ENCODE data around the gene RGS9BP. TPM values are rescaled to one million over a fixed set of nuclear protein-coding genes. Genes with fewer than 3 reads are reported as not detected.

The RGS9BP gene
- total RNA-seq, 5 donors from 2014 or later (not counting 1 experiment from before 2014, with no cell fraction given), result 0.18 to 0.82 (median 0.51) TPM

DNA sequence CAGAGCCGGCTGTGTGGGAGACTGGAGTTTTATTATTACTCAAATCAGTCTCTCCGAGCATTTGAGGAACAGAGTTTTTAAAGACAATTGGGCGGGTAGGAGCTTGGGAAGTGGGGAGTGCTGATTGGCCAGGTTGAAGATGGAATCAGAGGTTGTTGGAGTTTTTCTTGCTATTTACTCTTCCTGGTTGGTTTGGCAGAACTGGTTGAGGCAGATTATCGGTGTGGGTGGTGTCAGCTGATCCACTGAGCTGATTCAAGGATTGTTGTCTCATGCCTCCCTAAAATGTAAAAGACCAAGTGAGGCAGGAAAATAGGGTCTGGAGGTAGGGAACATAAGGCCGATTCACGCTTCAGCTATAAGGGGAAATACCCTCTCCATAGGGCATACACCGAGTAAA, 42.6 kb downstream of the RGS9BP start:
- no peak for ATAC-seq (replicated peaks in 1 of 4)
- peaks cover 12% of the 10 kb centered on the region for H3K36me3 Mint-ChIP-seq
- no peaks in the 10 kb centered on the region for H3K4me1 Mint-ChIP-seq
- no peak overlapping the region for H3K27ac ChIP-seq (ENCODE audit: low read length)
- WGBS (ENCODE audit: insufficient coverage), result 97% methylated on average over 5 of the region's 7 CpGs
- no peak overlapping the region for H3K4me3 ChIP-seq (ENCODE audit: control insufficient read depth in 1 of 2, extremely low read depth in 1 of 2, low read length in 1 of 2)
- no peak overlapping the region for H3K27ac Mint-ChIP-seq
- POLR2A ChIA-PET, result no interaction called here
- no peak overlapping the region for H3K4me3 Mint-ChIP-seq
- no peaks in the 10 kb centered on the region for H3K9me3 Mint-ChIP-seq
- no peaks in the 10 kb centered on the region for H3K9me3 ChIP-seq
- no peak for DNase-seq
- CTCF ChIA-PET, result no interaction called here
- no peaks in the 10 kb centered on the region for H3K27me3 ChIP-seq (replicated peaks in 1 of 2; ENCODE audit: control insufficient read depth in 2 of 2, extremely low read depth in 1 of 2, insufficient read depth in 2 of 2, low read length in 1 of 2)
- no peaks in the 10 kb centered on the region for H3K4me1 ChIP-seq (ENCODE audit: control insufficient read depth in 1 of 2, extremely low read depth in 1 of 2, insufficient read depth in 2 of 2, low read length in 2 of 2)
- H3K27me3 Mint-ChIP-seq, result no peaks in the 10 kb centered on the region
- peaks cover 0 to 4% of the 10 kb centered on the region in 2 donors for H3K36me3 ChIP-seq (ENCODE audit: control insufficient read depth in 2 of 2, extremely low read depth in 1 of 2, insufficient read depth in 1 of 2, low read length in 1 of 2)

DNA sequence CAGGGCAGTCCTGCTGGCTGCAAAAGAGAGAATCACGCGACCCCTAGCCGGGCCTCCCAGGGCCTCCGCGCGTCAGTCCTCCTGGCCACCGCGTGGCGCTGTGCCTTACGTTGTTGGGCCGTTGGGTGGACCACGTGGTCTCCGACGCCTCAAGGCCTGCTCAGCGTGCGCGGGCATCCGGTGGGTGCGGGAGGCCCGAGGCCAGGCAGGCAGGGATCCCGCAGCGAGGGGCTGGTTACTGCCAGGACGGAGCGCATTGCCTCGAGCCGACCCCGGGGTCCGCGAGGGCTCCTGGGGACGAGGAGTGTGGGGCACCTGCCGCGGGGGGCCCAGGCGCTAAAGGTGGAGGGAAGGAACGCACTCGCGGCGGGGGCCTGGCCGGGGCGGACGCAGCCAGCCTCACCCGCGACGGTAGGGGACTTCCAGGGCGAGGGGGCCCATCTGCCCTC, 44.0 kb downstream of the RGS9BP start, which contains the start of gene TDRD12:
Gene TDRD12, plus strand, starts transcription at position 157 of the 449 bp plus-strand sequence. CDS start 306 bp downstream, outside the sequence.
- Histone ChIP-seq H3K4me3 (ENCODE audit: control insufficient read depth in 1 of 2, extremely low read depth in 1 of 2, low read length in 1 of 2) (no peak within 1 kb of the TSS), H3K27ac (ENCODE audit: low read length) (no peak within 1 kb of the TSS), H3K27me3 (replicated peaks in 1 of 2; ENCODE audit: control insufficient read depth in 2 of 2, extremely low read depth in 1 of 2, insufficient read depth in 2 of 2, low read length in 1 of 2) (no peaks in the 10 kb centered on the region), H3K36me3 (ENCODE audit: control insufficient read depth in 2 of 2, extremely low read depth in 1 of 2, insufficient read depth in 1 of 2, low read length in 1 of 2) (peaks cover 0 to 1% of the 10 kb centered on the region in 2 donors), H3K4me1 (ENCODE audit: control insufficient read depth in 1 of 2, extremely low read depth in 1 of 2, insufficient read depth in 2 of 2, low read length in 2 of 2) (no peaks in the 10 kb centered on the region), H3K9me3 (no peaks in the 10 kb centered on the region)
- Mint-ChIP-seq H3K9me3 (no peaks in the 10 kb centered on the region), H3K27ac (no peak within 1 kb of the TSS), H3K36me3 (peaks cover 11% of the 10 kb centered on the region), H3K4me3 (no peak within 1 kb of the TSS), H3K27me3 (no peaks in the 10 kb centered on the region), H3K4me1 (no peaks in the 10 kb centered on the region)
- ChIA-PET CTCF (no interaction called here), POLR2A (no interaction called here)
- no peak for ATAC-seq (replicated peaks in 1 of 4)
- peak in 1 of 35 experiments; percentile 16 for DNase-seq
- 95% methylated on average over 34 of the region's 44 CpGs for WGBS (ENCODE audit: insufficient coverage)

DNA sequence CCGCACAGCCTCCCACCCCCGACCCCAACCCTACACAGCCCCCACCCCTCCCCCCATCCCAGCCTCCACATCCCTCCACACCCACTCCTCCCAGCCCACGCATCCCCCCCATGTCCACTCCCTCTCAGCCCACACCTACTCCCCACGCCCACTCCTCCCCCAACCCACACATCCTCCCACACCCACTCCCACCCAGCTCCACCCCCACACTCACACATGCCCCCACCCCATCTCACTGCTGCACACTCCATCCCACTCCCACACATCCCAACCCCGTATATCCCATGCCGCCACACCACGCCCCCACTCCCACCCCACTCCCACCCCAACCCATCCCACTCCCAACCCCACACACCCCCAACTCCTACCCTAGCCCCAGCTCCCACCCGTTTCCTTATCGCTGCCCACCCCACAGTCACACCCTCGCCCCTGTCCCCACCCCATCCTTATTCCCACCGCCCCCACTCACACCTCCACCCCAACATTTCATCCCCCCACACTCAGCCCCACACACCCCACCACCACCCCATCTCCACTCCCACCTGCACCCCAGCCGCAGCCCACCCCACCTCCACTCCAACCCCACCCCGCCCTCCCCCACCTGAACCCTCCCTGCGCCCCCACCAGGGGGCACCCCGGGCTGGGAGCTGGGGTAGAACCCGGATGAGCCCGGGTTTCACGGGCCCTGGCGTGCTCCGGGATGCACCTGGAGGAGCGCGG, 44.7 kb downstream of the RGS9BP start:
- H3K4me1 ChIP-seq (ENCODE audit: control insufficient read depth in 1 of 2, extremely low read depth in 1 of 2, insufficient read depth in 2 of 2, low read length in 2 of 2), result no peaks in the 10 kb centered on the region
- Mint-ChIP-seq H3K4me3 (no peak overlapping the region), H3K4me1 (no peaks in the 10 kb centered on the region), H3K9me3 (no peaks in the 10 kb centered on the region), H3K27ac (no peak overlapping the region), H3K36me3 (peaks cover 4% of the 10 kb centered on the region), H3K27me3 (no peaks in the 10 kb centered on the region)
- no peak overlapping the region for H3K27ac ChIP-seq (ENCODE audit: low read length)
- POLR2A ChIA-PET, result no interaction called here
- H3K9me3 ChIP-seq, result no peaks in the 10 kb centered on the region
- ATAC-seq (replicated peaks in 1 of 4) (no peak), DNase-seq (no peak)
- no peak overlapping the region for H3K4me3 ChIP-seq (ENCODE audit: control insufficient read depth in 1 of 2, extremely low read depth in 1 of 2, low read length in 1 of 2)
- no peaks in the 10 kb centered on the region for H3K27me3 ChIP-seq (replicated peaks in 1 of 2; ENCODE audit: control insufficient read depth in 2 of 2, extremely low read depth in 1 of 2, insufficient read depth in 2 of 2, low read length in 1 of 2)
- WGBS (ENCODE audit: insufficient coverage), result 95% methylated on average over 12 of the region's 22 CpGs
- H3K36me3 ChIP-seq (ENCODE audit: control insufficient read depth in 2 of 2, extremely low read depth in 1 of 2, insufficient read depth in 1 of 2, low read length in 1 of 2), result no peaks in the 10 kb centered on the region
- CTCF ChIA-PET, result no interaction called here

DNA sequence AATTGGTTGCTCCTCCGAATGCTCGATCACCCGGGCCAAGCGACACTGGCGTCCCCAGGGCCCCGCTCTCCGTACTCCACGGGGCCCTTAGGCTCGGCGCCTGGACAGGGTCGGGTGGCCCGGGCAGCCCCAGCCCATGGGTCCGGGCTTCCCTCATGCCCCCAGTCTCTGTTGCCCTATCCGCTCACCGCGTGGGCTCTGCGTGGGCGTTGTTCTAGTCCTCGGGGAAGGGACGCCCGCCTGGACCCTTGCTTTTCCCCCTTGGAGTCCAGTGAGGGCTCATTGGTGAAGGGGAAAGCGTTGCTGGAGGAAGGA, 45.2 kb downstream of the RGS9BP start:
- Mint-ChIP-seq H3K27me3 (no peaks in the 10 kb centered on the region), H3K27ac (no peak overlapping the region), H3K4me3 (no peak overlapping the region), H3K36me3 (peaks cover 3% of the 10 kb centered on the region), H3K4me1 (no peaks in the 10 kb centered on the region), H3K9me3 (peaks cover 0 to 4% (median 0%) of the 10 kb centered on the region in 3 donors)
- H3K27me3 ChIP-seq (replicated peaks in 1 of 2; ENCODE audit: control insufficient read depth in 2 of 2, extremely low read depth in 1 of 2, insufficient read depth in 2 of 2, low read length in 1 of 2), result no peaks in the 10 kb centered on the region
- ATAC-seq (replicated peaks in 1 of 4) (no peak), DNase-seq (no peak)
- H3K27ac ChIP-seq (ENCODE audit: low read length), result no peak overlapping the region
- ChIA-PET CTCF (no interaction called here), POLR2A (no interaction called here)
- no peaks in the 10 kb centered on the region for H3K4me1 ChIP-seq (ENCODE audit: control insufficient read depth in 1 of 2, extremely low read depth in 1 of 2, insufficient read depth in 2 of 2, low read length in 2 of 2)
- 94% methylated on average over 19 of the region's 22 CpGs for WGBS (ENCODE audit: insufficient coverage)
- no peak overlapping the region for H3K4me3 ChIP-seq (ENCODE audit: control insufficient read depth in 1 of 2, extremely low read depth in 1 of 2, low read length in 1 of 2)
- no peaks in the 10 kb centered on the region for H3K36me3 ChIP-seq (ENCODE audit: control insufficient read depth in 2 of 2, extremely low read depth in 1 of 2, insufficient read depth in 1 of 2, low read length in 1 of 2)
- H3K9me3 ChIP-seq, result no peaks in the 10 kb centered on the region

Other genes starting within 250 kb of the RGS9BP start
- 10 to 100 TPM; 21.8 to 69.9 (median 62.5) TPM for gene PDCD5, start 94.7 kb upstream of the RGS9BP start, total RNA-seq
- 10 to 100 TPM; 32.1 to 49.7 (median 42.7) TPM for gene ANKRD27, start 668 bp upstream of the RGS9BP start, total RNA-seq
- 10 to 100 TPM in 4 of 5 donors, 1 to 10 TPM in 1; 9.6 to 14.7 (median 11.5) TPM for gene NUDT19, start 16.0 kb downstream of the RGS9BP start, total RNA-seq
- 1 to 10 TPM in 2 of 5 donors, under 1 TPM in 3; 0.36 to 1.0 (median 0.63) TPM for gene TDRD12, start 43.9 kb downstream of the RGS9BP start, total RNA-seq
- gene SLC7A9, start 193.9 kb downstream of the RGS9BP start, total RNA-seq, result under 1 TPM in 4 of 5 donors, not detected in 1; 0.28 to 0.82 (median 0.38) TPM